BE2C (cell line): ENCODE results near the gene TMC4.

ENCODE experiments used
- DNase-seq: peaks from one replicate; pipeline ENCODE4 v3.0.0-alpha.2; 2020
- H3K27me3 ChIP-seq: fragments of 250-450 bp; sonication (Bioruptor Pico); 2 replicates; pipeline ENCODE4 v1.5.1; 2020; ENCODE audit warnings: mild to moderate bottlenecking
- H3K36me3 ChIP-seq: fragments of 250-450 bp; sonication (Bioruptor Pico); 2 replicates; pipeline ENCODE4 v1.5.1; 2020; ENCODE audit warnings: mild to moderate bottlenecking
- H3K4me1 ChIP-seq: fragments of 250-450 bp; sonication (Bioruptor Pico); 2 replicates; pipeline ENCODE4 v1.5.1; 2020
- H3K4me3 ChIP-seq: 2 replicates; pipeline ENCODE4 v1.5.1; 2011; ENCODE audit warnings: low read depth, low read length
- H3K9me3 ChIP-seq: fragments of 250-450 bp; sonication (Bioruptor Pico); 2 replicates; pipeline ENCODE4 v1.5.1; 2020
- TF ChIP-seq, protein P1 (sequence below): IDR thresholded peaks from 2 replicates; pipeline ENCODE4 v1.5.1; 2012; ENCODE audit warnings: mild to moderate bottlenecking, low read depth, low read length

The TMC4 gene

GRCh38 chr19:54191811-54192453 is 19.0 kb upstream of the TMC4 start:
- TF ChIP-seq, protein P1, sequence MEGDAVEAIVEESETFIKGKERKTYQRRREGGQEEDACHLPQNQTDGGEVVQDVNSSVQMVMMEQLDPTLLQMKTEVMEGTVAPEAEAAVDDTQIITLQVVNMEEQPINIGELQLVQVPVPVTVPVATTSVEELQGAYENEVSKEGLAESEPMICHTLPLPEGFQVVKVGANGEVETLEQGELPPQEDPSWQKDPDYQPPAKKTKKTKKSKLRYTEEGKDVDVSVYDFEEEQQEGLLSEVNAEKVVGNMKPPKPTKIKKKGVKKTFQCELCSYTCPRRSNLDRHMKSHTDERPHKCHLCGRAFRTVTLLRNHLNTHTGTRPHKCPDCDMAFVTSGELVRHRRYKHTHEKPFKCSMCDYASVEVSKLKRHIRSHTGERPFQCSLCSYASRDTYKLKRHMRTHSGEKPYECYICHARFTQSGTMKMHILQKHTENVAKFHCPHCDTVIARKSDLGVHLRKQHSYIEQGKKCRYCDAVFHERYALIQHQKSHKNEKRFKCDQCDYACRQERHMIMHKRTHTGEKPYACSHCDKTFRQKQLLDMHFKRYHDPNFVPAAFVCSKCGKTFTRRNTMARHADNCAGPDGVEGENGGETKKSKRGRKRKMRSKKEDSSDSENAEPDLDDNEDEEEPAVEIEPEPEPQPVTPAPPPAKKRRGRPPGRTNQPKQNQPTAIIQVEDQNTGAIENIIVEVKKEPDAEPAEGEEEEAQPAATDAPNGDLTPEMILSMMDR = no peak
- no peaks in the 10 kb centered on the region for H3K36me3 ChIP-seq
- H3K4me3 ChIP-seq = peak overlapping the region; percentile 78
- H3K27me3 ChIP-seq = no peaks in the 10 kb centered on the region
- H3K9me3 ChIP-seq = no peaks in the 10 kb centered on the region
- H3K4me1 ChIP-seq = no peaks in the 10 kb centered on the region
- DNase-seq = no peak

DNA sequence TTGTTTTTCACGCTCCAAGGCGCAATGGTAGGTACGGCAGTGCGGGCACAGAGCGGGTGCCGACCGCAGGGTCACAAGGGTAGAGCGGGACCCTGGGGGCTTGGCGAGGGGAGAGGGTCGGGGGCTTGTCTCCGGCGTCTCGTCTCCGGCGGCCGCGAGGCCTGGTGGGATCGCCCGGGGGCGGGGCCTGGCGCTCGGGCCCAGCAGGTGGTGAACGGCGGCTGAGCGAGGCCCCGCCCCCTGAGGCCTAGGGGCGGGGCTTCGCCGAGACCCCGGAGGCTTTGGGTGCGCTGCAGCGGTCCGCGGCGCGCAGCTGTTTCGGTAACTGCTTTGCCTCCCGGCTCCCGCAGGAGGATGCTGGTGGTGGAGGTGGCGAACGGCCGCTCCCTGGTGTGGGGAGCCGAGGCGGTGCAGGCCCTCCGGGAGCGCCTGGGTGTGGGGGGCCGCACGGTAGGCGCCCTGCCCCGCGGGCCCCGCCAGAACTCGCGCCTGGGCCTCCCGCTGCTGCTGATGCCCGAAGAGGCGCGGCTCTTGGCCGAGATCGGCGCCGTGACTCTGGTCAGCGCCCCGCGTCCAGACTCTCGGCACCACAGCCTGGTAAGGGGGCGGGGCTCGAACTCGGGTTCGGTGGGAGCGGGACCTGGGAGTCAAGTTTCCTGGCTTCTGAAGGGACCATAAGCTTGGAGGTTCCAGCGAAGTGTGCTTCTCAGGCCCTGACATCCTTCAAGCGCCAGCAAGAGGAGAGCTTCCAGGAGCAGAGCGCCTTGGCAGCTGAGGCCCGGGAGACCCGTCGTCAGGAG is 18.3 kb upstream of the TMC4 start, which contains the start of gene TSEN34:
TSS of gene TSEN34 (plus strand) at position 298 of the 800 bp plus-strand sequence. CDS start at position 355, 57 bp downstream.
- Histone ChIP-seq H3K9me3 (no peaks in the 10 kb centered on the region), H3K27me3 (no peaks in the 10 kb centered on the region), H3K4me1 (no peaks in the 10 kb centered on the region), H3K4me3 (peak within 1 kb of the TSS; percentile 78), H3K36me3 (no peaks in the 10 kb centered on the region)
- peak; percentile 93 for DNase-seq
- TF ChIP-seq, protein P1 = no peak

DNA sequence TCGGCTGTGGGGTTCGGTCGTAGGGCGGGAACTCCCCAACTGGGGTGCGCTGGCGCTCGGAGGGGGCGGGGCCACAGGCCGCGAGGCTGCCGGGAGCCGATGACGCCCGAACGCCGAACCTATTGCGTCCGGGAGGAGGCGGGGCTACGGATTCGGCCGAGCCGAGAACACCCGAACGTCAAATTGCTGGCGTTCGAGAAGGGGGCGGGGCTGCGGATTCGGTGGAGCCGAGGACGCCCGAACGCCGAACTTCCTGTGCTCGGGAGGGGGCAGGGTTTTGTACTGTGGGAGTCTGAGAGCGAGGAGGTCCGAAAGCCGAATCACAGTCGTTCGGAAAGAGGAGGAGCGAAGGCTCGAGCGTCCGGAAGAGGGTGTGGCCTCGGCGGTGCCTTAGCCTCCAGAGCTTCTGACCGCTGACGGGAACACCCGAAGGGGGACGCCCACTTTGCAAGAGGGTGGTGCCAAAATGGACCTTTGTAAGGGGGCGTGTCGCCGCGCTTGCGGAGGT is 17.6 kb upstream of the TMC4 start:
- H3K36me3 ChIP-seq = no peaks in the 10 kb centered on the region
- peak overlapping the region; percentile 78 for H3K4me3 ChIP-seq
- H3K4me1 ChIP-seq = no peaks in the 10 kb centered on the region
- H3K27me3 ChIP-seq = no peaks in the 10 kb centered on the region
- TF ChIP-seq, protein P1 = no peak
- DNase-seq = peak; percentile 99
- no peaks in the 10 kb centered on the region for H3K9me3 ChIP-seq

DNA sequence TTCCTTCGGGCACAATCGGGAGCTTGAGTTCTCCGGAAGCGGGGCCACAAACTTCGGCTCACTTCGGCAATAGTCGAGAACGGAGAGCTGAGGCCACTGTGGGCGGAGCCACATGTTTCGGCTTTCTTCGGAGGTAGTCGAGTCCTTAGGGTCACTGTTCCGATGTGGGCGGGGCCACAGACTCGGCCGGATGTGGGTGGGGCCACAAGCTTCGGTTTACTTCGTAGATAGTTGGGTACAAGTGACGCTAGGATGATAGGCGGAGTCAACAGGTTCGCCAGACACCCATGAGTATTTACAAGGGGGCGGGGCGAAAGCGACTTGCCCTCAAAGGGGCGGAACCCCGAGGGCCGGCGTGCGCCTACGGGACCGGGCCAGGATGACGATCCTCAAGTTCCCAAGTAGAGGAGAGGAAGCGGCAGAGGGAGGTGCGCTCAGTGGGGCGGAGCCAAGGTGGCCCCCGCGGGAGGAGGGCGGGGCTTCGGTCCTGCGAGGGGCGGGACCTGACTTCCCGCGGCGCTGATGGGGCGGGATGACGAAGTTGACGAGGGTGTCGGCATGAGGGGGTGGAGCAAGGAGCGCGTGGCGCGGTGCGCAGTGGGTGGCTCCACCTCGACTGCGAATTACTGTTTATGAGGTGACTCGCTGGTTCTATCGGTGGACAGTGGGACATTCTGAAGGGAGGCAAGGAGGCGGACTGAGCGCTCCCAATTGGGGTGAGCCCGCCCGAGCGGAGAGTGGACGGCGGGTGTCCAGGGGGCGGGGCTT is 17.0 kb upstream of the TMC4 start:
- no peaks in the 10 kb centered on the region for H3K9me3 ChIP-seq
- peak; percentile 100 for DNase-seq
- no peaks in the 10 kb centered on the region for H3K27me3 ChIP-seq
- H3K36me3 ChIP-seq = no peaks in the 10 kb centered on the region
- H3K4me1 ChIP-seq = no peaks in the 10 kb centered on the region
- H3K4me3 ChIP-seq = peak overlapping the region; percentile 78
- TF ChIP-seq, protein P1 = no peak

DNA sequence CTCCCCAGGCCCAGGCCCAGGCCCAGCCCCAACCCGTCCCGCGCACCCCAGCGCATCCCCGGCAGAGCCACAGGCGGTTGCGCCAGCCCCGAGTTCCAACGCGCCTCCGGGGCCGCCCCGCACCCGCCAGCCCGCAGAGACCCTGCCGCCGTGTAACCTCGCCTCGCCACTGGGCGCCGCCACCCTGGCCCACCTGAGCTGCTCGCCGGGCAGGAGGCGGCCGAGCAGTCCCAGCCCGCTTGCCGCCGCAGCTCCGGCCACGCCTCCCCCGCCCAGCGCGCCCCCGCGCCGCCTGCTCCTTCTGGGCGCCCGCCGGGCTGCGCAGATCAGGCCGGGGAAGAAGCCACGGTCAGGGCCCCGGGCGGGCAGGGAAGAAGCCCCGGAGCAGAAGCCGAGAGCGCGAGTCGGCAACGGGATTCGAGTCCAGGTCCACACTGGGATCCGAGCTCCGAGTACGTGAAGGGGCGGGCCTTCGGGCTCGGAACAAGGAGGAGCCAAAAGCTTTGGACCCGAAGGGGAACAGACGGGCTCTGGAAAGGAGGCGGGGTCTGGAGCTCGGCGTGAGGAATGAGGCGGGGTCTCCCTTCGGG is 16.3 kb upstream of the TMC4 start, which contains the start of gene MBOAT7:
TSS of gene MBOAT7 (minus strand) at position 436 of the 590 bp plus-strand sequence. CDS start 1,072 bp downstream, outside the sequence.
- Histone ChIP-seq H3K4me3 (peak within 1 kb of the TSS; percentile 78), H3K9me3 (no peaks in the 10 kb centered on the region), H3K4me1 (no peaks in the 10 kb centered on the region), H3K27me3 (no peaks in the 10 kb centered on the region), H3K36me3 (no peaks in the 10 kb centered on the region)
- no peak for DNase-seq
- TF ChIP-seq, protein P1 = no peak; the same call in 1 of the 2 replicates
